AG09309 (cell line): ENCODE data around the gene GSAP.

Experiments used
- DNase-seq: peaks from one replicate; pipeline ENCODE4 v3.0.0-alpha.2; 2010; ENCODE audit warnings: low read depth
- H3K4me3 ChIP-seq: 2 replicates; pipeline ENCODE4 v1.5.1; 2011; ENCODE audit warnings: mild to moderate bottlenecking, low read depth, low read length, moderate library complexity; ENCODE audit not compliant: control insufficient read depth
- TF ChIP-seq, protein P1 (sequence below): IDR thresholded peaks from 2 replicates; pipeline ENCODE4 v1.5.1; 2011; ENCODE audit warnings: mild to moderate bottlenecking, low read depth, low read length, inconsistent platforms; ENCODE audit not compliant: insufficient read depth, control insufficient read depth; ENCODE audit errors: missing control alignments

Gene GSAP

GRCh38 chr7:77404641-77405040 lies 11.5 kb downstream of the GSAP start:
- DNase-seq = no peak
- H3K4me3 ChIP-seq = no peak overlapping the region
- TF ChIP-seq, protein P1, sequence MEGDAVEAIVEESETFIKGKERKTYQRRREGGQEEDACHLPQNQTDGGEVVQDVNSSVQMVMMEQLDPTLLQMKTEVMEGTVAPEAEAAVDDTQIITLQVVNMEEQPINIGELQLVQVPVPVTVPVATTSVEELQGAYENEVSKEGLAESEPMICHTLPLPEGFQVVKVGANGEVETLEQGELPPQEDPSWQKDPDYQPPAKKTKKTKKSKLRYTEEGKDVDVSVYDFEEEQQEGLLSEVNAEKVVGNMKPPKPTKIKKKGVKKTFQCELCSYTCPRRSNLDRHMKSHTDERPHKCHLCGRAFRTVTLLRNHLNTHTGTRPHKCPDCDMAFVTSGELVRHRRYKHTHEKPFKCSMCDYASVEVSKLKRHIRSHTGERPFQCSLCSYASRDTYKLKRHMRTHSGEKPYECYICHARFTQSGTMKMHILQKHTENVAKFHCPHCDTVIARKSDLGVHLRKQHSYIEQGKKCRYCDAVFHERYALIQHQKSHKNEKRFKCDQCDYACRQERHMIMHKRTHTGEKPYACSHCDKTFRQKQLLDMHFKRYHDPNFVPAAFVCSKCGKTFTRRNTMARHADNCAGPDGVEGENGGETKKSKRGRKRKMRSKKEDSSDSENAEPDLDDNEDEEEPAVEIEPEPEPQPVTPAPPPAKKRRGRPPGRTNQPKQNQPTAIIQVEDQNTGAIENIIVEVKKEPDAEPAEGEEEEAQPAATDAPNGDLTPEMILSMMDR = no peak

DNA sequence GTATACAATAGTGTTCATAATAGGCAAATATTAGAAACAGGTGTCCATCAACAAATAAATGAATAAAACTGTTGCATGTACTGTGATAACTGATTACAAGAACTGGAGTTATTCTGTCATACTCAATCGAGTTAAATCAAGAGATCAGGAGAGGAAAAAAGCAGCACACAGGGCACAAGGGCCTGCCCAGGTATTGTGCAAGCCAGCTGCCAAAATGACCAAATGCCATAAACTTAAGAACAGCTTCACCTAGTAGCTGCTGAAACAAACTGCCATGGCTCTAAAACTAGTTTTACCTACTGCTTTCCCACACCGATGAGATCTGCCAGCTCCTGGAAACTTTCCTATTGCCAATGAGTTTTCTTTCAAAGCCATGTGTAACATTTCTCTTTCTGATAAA lies 12.2 kb downstream of the GSAP start:
- H3K4me3 ChIP-seq = no peak overlapping the region
- DNase-seq = no peak
- TF ChIP-seq, protein P1 = no peak

- DNase-seq = no peak
- TF ChIP-seq, protein P1 = no peak
- H3K4me3 ChIP-seq = no peak overlapping the region
These were observed 13.3 kb downstream of the GSAP start for GRCh38 chr7:77402818-77403217.

- no peak for DNase-seq
- no peak overlapping the region for H3K4me3 ChIP-seq
- TF ChIP-seq, protein P1 = no peak
These were observed 15.1 kb downstream of the GSAP start for GRCh38 chr7:77401002-77401401.

DNA sequence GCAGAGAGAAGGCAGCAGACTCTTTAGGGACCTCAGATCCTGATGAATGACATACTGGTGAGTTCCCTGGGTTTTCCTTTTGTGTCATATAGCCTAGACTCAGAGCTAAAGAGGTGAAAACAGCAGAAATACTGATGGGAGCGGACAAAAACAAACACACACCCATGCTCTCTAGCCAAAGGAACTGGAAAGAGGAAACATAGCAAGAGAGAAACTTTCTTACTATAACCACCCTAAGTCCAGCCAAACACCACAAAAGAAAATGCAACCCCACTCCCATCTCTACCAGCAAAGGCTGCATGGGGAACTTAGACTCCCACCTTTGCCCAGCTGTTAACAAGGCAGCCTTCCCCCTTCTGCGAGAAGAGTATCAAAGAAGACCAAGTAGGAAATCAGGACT lies 16.3 kb downstream of the GSAP start:
- TF ChIP-seq, protein P1 = no peak
- DNase-seq = no peak
- H3K4me3 ChIP-seq = no peak overlapping the region

DNA sequence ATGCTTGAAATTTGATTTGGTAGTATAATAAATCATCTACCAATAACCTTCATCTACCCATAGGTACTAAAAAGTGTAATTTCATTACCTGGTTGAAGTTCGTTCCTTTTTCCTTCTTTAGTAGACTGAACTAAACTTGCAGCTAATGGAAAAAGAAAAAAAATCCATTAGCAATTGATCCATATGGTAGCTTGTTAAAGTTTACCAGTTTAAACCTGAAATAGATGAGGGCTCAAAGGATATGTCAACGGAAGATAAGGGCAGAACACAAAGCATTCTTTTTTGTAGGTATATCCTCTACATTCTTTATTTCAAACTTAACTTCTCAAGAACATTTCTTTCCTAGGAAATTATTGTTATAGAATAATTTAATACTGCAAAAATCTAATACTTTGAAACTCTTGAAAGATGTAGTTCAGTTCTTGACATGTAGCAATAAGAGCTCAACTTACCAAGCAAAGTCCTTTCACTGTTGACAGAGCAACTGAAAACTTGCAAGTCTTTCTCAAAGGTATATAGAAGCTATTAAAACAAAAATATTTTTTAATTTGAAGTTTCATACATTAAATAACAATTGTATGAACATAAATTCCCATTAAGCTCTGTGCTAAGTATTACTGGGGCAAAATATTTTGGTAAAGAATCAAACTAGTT lies 19.1 kb downstream of the GSAP start:
- TF ChIP-seq, protein P1 = no peak
- H3K4me3 ChIP-seq = no peak overlapping the region

More for the DNA sequence above, 19.1 kb downstream of the GSAP start:
- DNase-seq = no peak
